ENCODE results near the gene NEIL3. TPM values are rescaled to one million over a fixed set of nuclear protein-coding genes. Genes with fewer than 3 reads are reported as not detected.
A peak's percentile ranks its signal among the peaks of the same experiment; 100 is the strongest.

Gene NEIL3
- total and polyA plus RNA-seq, 9 of the 15 experiments (the other 6 are each of a cell fraction or from before 2014, with no cell fraction given), result 2.7 to 23.3 (median 12.9) TPM

DNA sequence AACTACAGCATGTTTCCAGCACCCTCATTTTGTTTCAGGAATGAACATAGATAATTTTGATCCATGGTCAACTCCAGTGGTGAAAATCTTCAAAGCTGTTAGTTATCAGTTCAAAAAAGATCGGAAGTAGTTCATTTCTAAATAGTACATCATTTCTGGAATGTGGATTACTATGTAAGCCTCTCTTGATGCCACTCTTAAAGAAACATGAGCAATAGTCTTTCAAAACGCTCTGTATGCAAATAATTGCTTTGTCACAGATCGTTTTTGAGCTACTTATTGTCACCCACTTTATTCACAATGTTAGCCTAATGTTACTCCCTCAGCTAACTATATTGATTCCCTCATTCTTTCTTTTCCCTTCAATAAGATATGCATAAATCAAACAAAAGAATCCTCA lies 65.7 kb downstream of the NEIL3 start (continued):
- TF ChIP-seq, protein P1, sequence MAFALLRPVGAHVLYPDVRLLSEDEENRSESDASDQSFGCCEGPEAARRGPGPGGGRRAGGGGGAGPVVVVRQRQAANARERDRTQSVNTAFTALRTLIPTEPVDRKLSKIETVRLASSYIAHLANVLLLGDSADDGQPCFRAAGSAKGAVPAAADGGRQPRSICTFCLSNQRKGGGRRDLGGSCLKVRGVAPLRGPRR (CRISPR knock-in tag; IDR thresholded peaks at IDR 0.05), result no peak
- TF ChIP-seq NR3C1 (CRISPR knock-in tag; IDR thresholded peaks at IDR 0.05), result no peak
- no peak for TF ChIP-seq RBM39 (optimal IDR thresholded peaks at IDR 0.05; ENCODE audit: low read depth, low read length)
- no peak for TF ChIP-seq ZNF197 (CRISPR knock-in tag; IDR thresholded peaks at IDR 0.05; ENCODE audit: low read depth)
- no peak for TF ChIP-seq TCFL5 (CRISPR knock-in tag; conservative IDR thresholded peaks at IDR 0.05)
- TF ChIP-seq FOXK2 (conservative IDR thresholded peaks at IDR 0.05 in 1 of 2, IDR thresholded peaks at IDR 0.05 in 1 of 2; ENCODE audit: low read depth in 2 of 2), result no peak
- no peak for TF ChIP-seq ERF (CRISPR knock-in tag; IDR thresholded peaks at IDR 0.05)
- no peak for TF ChIP-seq TAF9B (IDR thresholded peaks at IDR 0.05; ENCODE audit: partially characterized antibody)
- TF ChIP-seq MXI1 (IDR thresholded peaks at IDR 0.05; ENCODE audit: low read depth, low read length), result no peak

DNA sequence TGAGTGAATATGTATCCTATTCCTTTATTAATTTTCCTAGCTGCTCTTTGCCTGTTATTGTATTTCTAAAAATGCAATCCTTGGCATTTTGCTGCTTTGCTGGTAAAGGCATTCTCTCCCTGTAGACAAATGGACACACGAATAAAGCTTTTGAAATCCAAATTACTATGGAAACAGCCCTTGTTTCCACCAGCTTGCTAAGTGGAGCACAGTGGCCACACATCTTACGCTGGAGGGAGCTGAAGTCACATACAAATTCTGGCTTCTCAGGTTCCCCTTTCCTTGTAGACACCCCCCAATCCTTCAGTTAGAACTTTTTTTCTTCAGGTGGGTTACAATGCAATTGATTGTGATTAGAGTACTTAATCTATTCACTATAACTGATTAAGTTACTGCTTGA lies 66.3 kb downstream of the NEIL3 start:
- H3K9me1 ChIP-seq (ENCODE audit: control insufficient read depth, insufficient read depth, low read length), result no peaks in the 10 kb centered on the region
- ChIA-PET POLR2A (no interaction called here), CTCF (ENCODE audit: low intra/inter-chr PET ratio) (no interaction called here)
- intact Hi-C loops (cut with micrococcal nuclease) (loop anchor here (5.0 kb wide), 1 partner anchor 1931 kb away; no protein-coding TSS in a partner anchor), in situ Hi-C loops (cut with MboI) (loop anchor here (10.0 kb wide), 1 partner anchor 129 kb away; no protein-coding TSS in a partner anchor)
- no peak overlapping the region for H3K27ac ChIP-seq (ENCODE audit: extremely low read depth, low read depth, low read length)
- H3K4me3 ChIP-seq, result no peak overlapping the region
- BruUV-seq (replicated peaks), result no TSS peak
- no peaks in the 10 kb centered on the region for H3K79me2 ChIP-seq (ENCODE audit: control insufficient read depth, insufficient read depth, low read length)
- H3K9ac ChIP-seq (ENCODE audit: insufficient read depth in 1 of 2, low read depth in 2 of 2, low read length in 2 of 2), result no peak overlapping the region
- no peaks in the 10 kb centered on the region for H3K27me3 ChIP-seq (ENCODE audit: control insufficient read depth in 2 of 2, insufficient read depth in 2 of 2, low read length in 2 of 2)
- H3K4me1 ChIP-seq (replicated peaks in 1 of 2; ENCODE audit: control insufficient read depth in 2 of 2, insufficient read depth in 2 of 2, low read length in 2 of 2), result peaks cover 0 to 5% of the 10 kb centered on the region in 2 experiments; a peak in 2 of 5 replicates
- 0% methylated on average over 2 of the region's 2 CpGs for WGBS (ENCODE audit: insufficient coverage, low coverage, missing lambda C conversion rate)
- no peaks in the 10 kb centered on the region for H4K20me1 ChIP-seq (replicated peaks; ENCODE audit: control insufficient read depth, insufficient read depth, low read length)
- no peaks in the 10 kb centered on the region for H3K9me3 ChIP-seq (replicated peaks; ENCODE audit: control insufficient read depth, insufficient read depth, low read depth, low read length)
- H3K36me3 ChIP-seq (ENCODE audit: control insufficient read depth, insufficient read depth, low read length), result no peaks in the 10 kb centered on the region
- no peak; the same call in 2 of the 3 replicates for ATAC-seq
- H3K4me2 ChIP-seq (ENCODE audit: insufficient read depth, low read length), result no peak overlapping the region
- DNase-seq (ENCODE audit: extremely low read depth in 1 of 4, low spot score in 3 of 4), result peak in 1 of 4 experiments; percentile 14
- no peak overlapping the region for H2AFZ ChIP-seq (ENCODE audit: low read depth, low read length)
- FAIRE-seq, result no peak
- TF ChIP-seq, protein P2, sequence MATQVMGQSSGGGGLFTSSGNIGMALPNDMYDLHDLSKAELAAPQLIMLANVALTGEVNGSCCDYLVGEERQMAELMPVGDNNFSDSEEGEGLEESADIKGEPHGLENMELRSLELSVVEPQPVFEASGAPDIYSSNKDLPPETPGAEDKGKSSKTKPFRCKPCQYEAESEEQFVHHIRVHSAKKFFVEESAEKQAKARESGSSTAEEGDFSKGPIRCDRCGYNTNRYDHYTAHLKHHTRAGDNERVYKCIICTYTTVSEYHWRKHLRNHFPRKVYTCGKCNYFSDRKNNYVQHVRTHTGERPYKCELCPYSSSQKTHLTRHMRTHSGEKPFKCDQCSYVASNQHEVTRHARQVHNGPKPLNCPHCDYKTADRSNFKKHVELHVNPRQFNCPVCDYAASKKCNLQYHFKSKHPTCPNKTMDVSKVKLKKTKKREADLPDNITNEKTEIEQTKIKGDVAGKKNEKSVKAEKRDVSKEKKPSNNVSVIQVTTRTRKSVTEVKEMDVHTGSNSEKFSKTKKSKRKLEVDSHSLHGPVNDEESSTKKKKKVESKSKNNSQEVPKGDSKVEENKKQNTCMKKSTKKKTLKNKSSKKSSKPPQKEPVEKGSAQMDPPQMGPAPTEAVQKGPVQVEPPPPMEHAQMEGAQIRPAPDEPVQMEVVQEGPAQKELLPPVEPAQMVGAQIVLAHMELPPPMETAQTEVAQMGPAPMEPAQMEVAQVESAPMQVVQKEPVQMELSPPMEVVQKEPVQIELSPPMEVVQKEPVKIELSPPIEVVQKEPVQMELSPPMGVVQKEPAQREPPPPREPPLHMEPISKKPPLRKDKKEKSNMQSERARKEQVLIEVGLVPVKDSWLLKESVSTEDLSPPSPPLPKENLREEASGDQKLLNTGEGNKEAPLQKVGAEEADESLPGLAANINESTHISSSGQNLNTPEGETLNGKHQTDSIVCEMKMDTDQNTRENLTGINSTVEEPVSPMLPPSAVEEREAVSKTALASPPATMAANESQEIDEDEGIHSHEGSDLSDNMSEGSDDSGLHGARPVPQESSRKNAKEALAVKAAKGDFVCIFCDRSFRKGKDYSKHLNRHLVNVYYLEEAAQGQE (IDR thresholded peaks at IDR 0.05; ENCODE audit: borderline replicate concordance), result peak; percentile 6; the same call in 1 of the 2 replicates
- TF ChIP-seq, protein P2 (CRISPR knock-in tag; IDR thresholded peaks at IDR 0.05; ENCODE audit: low read depth), result no peak
- TF ChIP-seq, protein P3, sequence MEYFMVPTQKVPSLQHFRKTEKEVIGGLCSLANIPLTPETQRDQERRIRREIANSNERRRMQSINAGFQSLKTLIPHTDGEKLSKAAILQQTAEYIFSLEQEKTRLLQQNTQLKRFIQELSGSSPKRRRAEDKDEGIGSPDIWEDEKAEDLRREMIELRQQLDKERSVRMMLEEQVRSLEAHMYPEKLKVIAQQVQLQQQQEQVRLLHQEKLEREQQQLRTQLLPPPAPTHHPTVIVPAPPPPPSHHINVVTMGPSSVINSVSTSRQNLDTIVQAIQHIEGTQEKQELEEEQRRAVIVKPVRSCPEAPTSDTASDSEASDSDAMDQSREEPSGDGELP (CRISPR knock-in tag; IDR thresholded peaks at IDR 0.05; ENCODE audit: borderline replicate concordance), result no peak
- TF ChIP-seq KDM2B (CRISPR knock-in tag; IDR thresholded peaks at IDR 0.05) (no peak), DPF2 (IDR thresholded peaks at IDR 0.05) (no peak)
